Panc1 (cell line): ENCODE results near the gene TRIO. TPM values are rescaled to one million over a fixed set of nuclear protein-coding genes. Genes with fewer than 3 reads are reported as not detected.
A peak's percentile ranks its signal among the peaks of the same experiment; 100 is the strongest.

ENCODE experiments used
- ATAC-seq: fragments of 200-7000 bp; cut with Tn5 transposase; 2 replicates; pipeline ENCODE4 v1.9.1; 2020; ENCODE audit warnings: mild to moderate bottlenecking, moderate library complexity
- BruUV-seq: library from RNA; stranded (reverse); fragments of 400-500 nt; replicated peaks from 2 replicates; lab custom pipeline; 2021; lab: Mats Ljungman, UMichigan
- CTCF ChIA-PET: fragments of 300-600 bp; sonication (Branson Sonifier 250); formaldehyde crosslinking; loops from one replicate; lab custom pipeline; 2022; ENCODE audit warnings: antibody characterized with exemption; lab: Charles Lee
- POLR2A ChIA-PET: fragments of 300-600 bp; sonication (Branson Sonifier 250); formaldehyde crosslinking; loops from one replicate; lab custom pipeline; 2022; ENCODE audit warnings: antibody characterized with exemption; lab: Charles Lee
- DNase-seq: peaks from one replicate; pipeline ENCODE4 v3.0.0-alpha.2; 2010; ENCODE audit warnings: low read depth, low spot score
- H3K27ac ChIP-seq: 2 replicates; pipeline ENCODE4 v1.5.1; 2011; ENCODE audit warnings: mild to moderate bottlenecking, low read length, inconsistent platforms
- H3K27me3 ChIP-seq: fragments of 200-500 bp; sonication (Bioruptor generic); 2 replicates; pipeline ENCODE4 v1.6.0; 2014; ENCODE audit warnings: low read length, inconsistent platforms; ENCODE audit not compliant: control insufficient read depth, insufficient read depth
- H3K36me3 ChIP-seq: fragments of 200-500 bp; sonication (Bioruptor generic); 2 replicates; pipeline ENCODE4 v1.5.1; 2014; ENCODE audit warnings: inconsistent platforms, mild to moderate bottlenecking, low read length, moderate library complexity; ENCODE audit not compliant: control insufficient read depth, insufficient read depth
- H3K4me1 ChIP-seq: 2 replicates; pipeline ENCODE4 v1.5.1; 2011; ENCODE audit warnings: inconsistent platforms, mild to moderate bottlenecking, low read length, moderate library complexity; ENCODE audit not compliant: control insufficient read depth, insufficient read depth
- H3K4me3 ChIP-seq, 2 experiments: 2 replicates each; pipeline ENCODE4 v1.5.1; 2011 to 2012; ENCODE audit warnings: low read depth in 2 of 2, low read length in 2 of 2, mild to moderate bottlenecking in 2 of 2, inconsistent platforms in 1 of 2, moderate library complexity in 1 of 2
- H3K9me3 ChIP-seq: fragments of 200-500 bp; sonication (Bioruptor generic); 2 replicates; pipeline ENCODE4 v1.5.1; 2014; ENCODE audit warnings: low read depth, mild to moderate bottlenecking, inconsistent platforms, low read length, moderate library complexity; ENCODE audit not compliant: control insufficient read depth, insufficient read depth
- CTCF ChIP-seq: fragments of 450-650 bp; IDR thresholded peaks from 2 replicates; pipeline ENCODE4 v1.5.1; 2017; ENCODE audit warnings: mild to moderate bottlenecking
- POLR2AphosphoS5 ChIP-seq: IDR thresholded peaks from 2 replicates; pipeline ENCODE4 v1.6.1; 2012; ENCODE audit warnings: mild to moderate bottlenecking, low read depth, low read length, moderate library complexity
- REST ChIP-seq, 2 experiments: IDR thresholded peaks; 2 replicates each; pipeline ENCODE4 v1.6.1; 2011 to 2012; ENCODE audit warnings: low read depth in 2 of 2, control low read depth in 1 of 2, low read length in 1 of 2, mild to moderate bottlenecking in 1 of 2, moderate library complexity in 1 of 2; ENCODE audit not compliant: insufficient read depth in 1 of 2
- SIN3A ChIP-seq: IDR thresholded peaks from 2 replicates; pipeline ENCODE4 v1.6.1; 2012; ENCODE audit warnings: low read depth, mild to moderate bottlenecking, low read length, moderate library complexity, borderline replicate concordance; ENCODE audit not compliant: insufficient read depth
- TCF7L2 ChIP-seq: IDR thresholded peaks from 2 replicates; pipeline ENCODE4 v1.6.1; 2011; ENCODE audit warnings: mild to moderate bottlenecking, low read depth, low read length, inconsistent platforms
- in situ Hi-C: cut with HindIII; loops from 2 replicates; pipeline ENCODE4 v1.10.0; 2016; ENCODE audit warnings: low sequenced_read_pairs, low pct_unique_long_range_greater_than_20kb
- intact Hi-C: fragments of 100-400 bp; cut with micrococcal nuclease; formaldehyde crosslinking; loops from one replicate; pipeline ENCODE4 v1.10.0; 2022; ENCODE audit not compliant: unreplicated experiment
- total RNA-seq: library from RNA; stranded (reverse); gene quantifications from one replicate; pipeline ENCODE4 v1.2.1, GENCODE V29; 2021; ENCODE audit not compliant: unreplicated experiment

Gene TRIO
- total RNA-seq, 1 experiment from 2014 or later = 349 TPM

- DNase-seq (no peak), ATAC-seq (peak; percentile 10; the same call in 1 of the 2 replicates)
- Histone ChIP-seq H3K27me3 (no peaks in the 10 kb centered on the region), H3K9me3 (no peaks in the 10 kb centered on the region), H3K36me3 (peaks cover 31% of the 10 kb centered on the region), H3K4me1 (peaks cover 19% of the 10 kb centered on the region), H3K4me3 (no peak overlapping the region), H3K27ac (no peak overlapping the region)
- TF ChIP-seq SIN3A = no peak
- TF ChIP-seq CTCF = no peak
- TF ChIP-seq POLR2AphosphoS5 = no peak
- no TSS peak for BruUV-seq
- POLR2A ChIA-PET = no interaction called here
- CTCF ChIA-PET = no interaction called here
- in situ Hi-C loops (no loop called here), intact Hi-C loops (no loop called here)
These were observed 305.1 kb downstream of the TRIO start for GRCh38 chr5:14447958-14448911.

- Histone ChIP-seq H3K27ac (no peak overlapping the region), H3K9me3 (no peaks in the 10 kb centered on the region), H3K36me3 (peaks cover 35% of the 10 kb centered on the region), H3K4me3 (no peak overlapping the region), H3K4me1 (peaks cover 10% of the 10 kb centered on the region), H3K27me3 (no peaks in the 10 kb centered on the region)
- DNase-seq (no peak), ATAC-seq (peak; percentile 39; the same call in 1 of the 2 replicates)
- in situ Hi-C loops (no loop called here), intact Hi-C loops (no loop called here)
- no TSS peak for BruUV-seq
- TF ChIP-seq SIN3A (no peak), POLR2AphosphoS5 (no peak), REST (IDR thresholded peaks at IDR 0.05; ENCODE audit: insufficient read depth in 1 of 2, low read depth in 2 of 2, low read length in 1 of 2) (no peak), TCF7L2 (no peak), CTCF (no peak)
- ChIA-PET POLR2A (no interaction called here), CTCF (no interaction called here)
These were observed 306.0 kb downstream of the TRIO start for GRCh38 chr5:14449052-14449661.
